ENCODE measurements around the gene PWWP2B.

The PWWP2B gene

DNA sequence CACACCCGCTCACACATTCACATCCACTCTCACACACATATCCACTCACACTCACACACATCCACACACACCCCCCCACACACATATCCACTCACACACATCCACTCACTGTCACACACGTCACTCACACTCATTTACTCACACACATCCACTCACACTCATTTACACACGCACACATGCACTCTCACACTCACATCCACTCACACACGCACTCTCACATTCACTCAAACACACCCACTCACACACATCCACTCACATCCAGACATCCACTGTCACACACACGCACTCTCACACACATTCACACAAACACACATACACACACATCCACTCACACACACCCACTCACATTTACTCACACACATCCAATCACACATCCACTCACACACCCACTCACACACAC is 18.3 kb downstream of the PWWP2B start:
- TF ChIP-seq, protein P1, sequence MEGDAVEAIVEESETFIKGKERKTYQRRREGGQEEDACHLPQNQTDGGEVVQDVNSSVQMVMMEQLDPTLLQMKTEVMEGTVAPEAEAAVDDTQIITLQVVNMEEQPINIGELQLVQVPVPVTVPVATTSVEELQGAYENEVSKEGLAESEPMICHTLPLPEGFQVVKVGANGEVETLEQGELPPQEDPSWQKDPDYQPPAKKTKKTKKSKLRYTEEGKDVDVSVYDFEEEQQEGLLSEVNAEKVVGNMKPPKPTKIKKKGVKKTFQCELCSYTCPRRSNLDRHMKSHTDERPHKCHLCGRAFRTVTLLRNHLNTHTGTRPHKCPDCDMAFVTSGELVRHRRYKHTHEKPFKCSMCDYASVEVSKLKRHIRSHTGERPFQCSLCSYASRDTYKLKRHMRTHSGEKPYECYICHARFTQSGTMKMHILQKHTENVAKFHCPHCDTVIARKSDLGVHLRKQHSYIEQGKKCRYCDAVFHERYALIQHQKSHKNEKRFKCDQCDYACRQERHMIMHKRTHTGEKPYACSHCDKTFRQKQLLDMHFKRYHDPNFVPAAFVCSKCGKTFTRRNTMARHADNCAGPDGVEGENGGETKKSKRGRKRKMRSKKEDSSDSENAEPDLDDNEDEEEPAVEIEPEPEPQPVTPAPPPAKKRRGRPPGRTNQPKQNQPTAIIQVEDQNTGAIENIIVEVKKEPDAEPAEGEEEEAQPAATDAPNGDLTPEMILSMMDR (IDR thresholded peaks at IDR 0.05; ENCODE audit: low read depth, low read length): no peak
- DNase-seq (ENCODE audit: extremely low read depth, low read depth): no peak

DNA sequence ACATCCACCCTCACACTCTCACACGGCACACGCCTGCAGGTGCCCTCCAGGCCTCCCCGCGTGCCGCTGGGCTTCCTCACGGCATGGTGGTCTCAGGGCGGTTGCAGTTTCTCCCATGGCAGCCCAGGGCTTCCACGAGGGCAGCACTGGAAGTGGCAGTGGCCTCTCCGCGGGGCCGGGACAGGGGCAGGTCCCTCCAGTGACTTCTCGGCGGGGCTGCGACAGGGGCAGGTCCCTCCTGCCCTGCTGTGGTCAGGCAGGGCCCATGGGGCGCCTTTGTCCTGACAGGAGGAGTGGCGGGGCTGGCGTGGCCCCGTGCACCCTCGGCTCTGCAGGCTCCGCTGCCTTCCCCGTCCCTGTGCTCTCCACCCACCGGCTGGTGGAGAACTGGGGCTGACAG is 19.0 kb downstream of the PWWP2B start:
- DNase-seq (ENCODE audit: extremely low read depth, low read depth): no peak
- TF ChIP-seq, protein P1 (IDR thresholded peaks at IDR 0.05; ENCODE audit: low read depth, low read length): no peak

DNA sequence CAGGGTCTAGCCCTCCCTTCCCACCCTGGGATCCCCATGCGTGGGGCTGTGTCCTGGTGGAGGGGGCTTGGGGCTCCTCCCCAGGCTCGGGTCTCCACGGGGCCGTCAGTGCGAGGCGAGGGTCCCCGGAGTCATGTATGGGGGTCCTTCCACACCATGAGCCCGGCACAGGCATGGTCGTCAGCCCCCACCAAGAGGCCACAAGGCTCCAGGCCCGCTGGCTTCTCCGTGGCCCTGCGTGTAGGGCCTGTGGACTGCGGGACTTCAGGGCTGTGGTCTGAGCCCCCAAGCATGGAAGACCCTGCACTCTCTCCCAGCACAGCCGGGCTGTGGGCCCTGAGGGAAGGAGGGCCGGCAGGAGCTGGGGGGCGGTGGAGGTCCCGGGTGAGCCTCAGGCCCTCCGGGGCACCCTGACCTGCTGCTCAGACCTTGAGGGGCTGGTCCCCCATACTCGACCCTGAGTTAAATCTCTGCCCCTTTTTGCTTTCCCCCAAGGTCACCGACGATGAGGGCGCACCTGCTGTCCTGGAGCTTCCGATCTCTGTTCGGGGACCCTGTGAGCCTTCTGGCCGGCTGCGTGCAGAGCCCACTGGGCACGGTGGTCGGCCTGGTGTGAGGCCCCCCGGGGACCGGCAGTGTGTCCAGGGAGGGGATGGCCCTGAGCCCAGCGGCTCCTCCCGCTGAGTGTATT is 19.7 kb downstream of the PWWP2B start:
- DNase-seq (ENCODE audit: extremely low read depth, low read depth): no peak
- TF ChIP-seq, protein P1 (IDR thresholded peaks at IDR 0.05; ENCODE audit: low read depth, low read length): no peak

DNA sequence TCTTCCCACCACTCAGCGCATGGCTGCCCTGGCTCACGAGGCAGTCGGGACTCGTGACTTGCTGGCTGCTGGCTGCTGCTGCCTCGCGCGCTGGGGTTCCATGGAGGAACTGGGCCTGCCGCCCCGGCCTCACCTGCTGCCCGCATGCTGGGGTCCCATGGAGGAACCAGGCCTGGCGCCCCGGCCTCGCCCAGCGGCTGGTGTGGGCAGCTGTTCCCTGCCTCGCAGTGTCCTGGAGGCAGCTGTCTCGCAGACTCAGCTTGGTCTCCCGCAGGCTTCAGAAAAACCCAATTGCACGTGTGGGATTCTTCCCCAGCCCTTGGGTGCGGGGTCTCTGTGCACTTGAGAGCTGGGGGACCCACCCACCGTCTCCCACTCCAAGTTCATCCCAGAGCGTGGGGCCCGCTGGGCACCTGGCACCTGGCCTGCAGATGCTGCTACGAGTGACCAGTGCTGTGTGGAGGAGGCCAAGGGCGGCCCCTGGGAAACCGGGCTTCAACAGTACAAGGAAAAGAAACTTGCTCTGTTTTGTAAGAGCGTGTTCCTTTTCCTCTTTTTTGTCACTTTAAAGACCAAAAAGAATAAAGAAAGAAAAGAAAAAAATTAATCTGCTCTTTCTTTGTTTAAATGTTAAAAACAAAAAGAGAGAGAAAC is 20.4 kb downstream of the PWWP2B start:
- TF ChIP-seq, protein P1 (IDR thresholded peaks at IDR 0.05; ENCODE audit: low read depth, low read length): no peak
- no peak for DNase-seq (ENCODE audit: extremely low read depth, low read depth)

DNA sequence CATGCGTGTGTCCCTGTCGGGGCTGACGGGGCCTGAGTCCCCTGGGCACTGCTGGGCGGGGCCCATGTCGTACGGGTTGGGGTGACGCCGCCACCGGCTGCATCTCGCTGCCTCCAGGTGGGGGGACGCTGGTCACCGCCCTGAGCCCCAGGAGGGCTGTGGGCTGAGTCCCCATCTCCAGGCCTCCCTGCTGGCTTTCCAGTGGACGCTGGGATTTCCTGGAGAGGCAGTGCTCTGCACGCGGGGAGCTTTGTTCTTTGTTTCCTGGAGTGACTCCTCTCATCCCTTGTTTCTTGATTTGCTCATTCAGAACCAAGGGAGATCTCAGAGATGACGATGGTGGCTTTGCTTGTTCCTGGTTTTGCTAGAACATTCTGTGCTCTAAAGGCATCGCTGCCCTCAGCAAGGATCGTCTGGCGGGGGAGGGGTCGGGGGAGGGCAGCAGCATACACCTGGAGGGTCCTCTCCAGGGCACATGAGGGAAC is 21.0 kb downstream of the PWWP2B start:
- no peak for DNase-seq (ENCODE audit: extremely low read depth, low read depth)
- TF ChIP-seq, protein P1 (IDR thresholded peaks at IDR 0.05; ENCODE audit: low read depth, low read length): no peak

DNA sequence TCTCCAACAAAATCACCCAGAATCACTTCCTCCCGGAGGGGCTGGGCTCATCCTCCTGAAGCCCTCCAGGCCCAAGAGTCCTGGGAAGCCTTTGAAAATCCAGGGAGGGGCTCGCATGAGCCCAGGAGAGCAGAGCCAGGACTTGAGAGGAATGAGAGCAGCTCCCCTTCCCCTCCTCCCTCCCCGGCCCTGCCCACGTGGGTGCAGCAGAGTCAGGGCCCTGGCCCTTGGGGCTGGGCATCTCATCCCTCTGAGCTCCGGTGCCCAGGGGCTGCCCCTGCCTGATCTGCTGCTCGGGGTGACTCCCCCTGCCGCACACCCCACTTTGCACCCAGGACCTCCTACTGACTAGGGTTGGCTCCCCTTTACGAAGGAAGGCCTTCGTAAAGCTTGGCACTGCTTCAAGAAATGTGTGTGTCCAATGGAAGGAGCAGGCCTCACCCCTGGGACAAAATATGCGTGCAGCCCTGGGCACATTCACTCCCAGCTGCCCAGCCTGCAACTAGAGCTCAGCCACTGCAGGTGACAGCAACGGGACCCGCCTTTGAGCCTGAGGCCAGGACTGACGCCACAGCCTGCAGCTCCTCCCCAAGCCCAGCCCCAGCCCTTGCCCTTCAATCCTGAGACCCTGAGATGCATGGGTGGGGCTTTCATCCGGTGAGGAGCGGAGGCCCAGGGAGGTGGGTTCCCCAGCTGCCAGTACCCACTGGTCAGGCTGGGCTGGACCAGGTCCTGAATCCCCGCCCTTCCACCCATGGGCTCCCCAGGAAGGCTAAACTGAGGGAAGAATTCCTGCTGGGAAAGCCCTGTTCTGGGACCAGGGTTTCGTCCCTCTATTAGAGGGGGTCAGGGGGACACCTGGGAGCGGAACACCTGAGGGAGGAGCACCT is 21.8 kb downstream of the PWWP2B start:
- TF ChIP-seq, protein P1 (IDR thresholded peaks at IDR 0.05; ENCODE audit: low read depth, low read length): no peak

More for the DNA sequence above, 21.8 kb downstream of the PWWP2B start:
- no peak for DNase-seq (ENCODE audit: extremely low read depth, low read depth)

All from AG09319 (cell line).